ENCODE measurements around the gene ROCK2.

DNA sequence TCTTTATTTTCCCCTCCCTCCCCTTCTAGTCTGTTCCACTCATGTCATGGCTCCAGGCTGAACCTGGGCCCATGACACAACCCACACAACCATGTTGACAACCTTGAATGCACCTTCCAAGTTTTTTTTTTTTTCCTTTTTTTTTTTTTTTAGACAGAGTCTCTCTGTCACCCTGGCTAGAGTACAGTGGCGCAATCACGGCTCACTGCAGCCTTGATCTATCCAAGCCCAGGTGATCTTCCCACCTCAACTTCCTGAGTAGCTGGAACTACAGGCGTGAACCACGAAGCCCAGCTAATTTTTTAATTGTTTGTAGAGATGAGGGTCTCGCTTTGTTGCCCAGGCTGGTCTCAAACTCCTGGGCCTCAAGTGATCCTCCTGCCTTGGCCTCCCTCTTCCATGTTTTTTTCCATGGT, 21.9 kb upstream of the ROCK2 start:
- no peak for TF ChIP-seq POLR2A (IDR thresholded peaks at IDR 0.05)
- TF ChIP-seq, protein P1, sequence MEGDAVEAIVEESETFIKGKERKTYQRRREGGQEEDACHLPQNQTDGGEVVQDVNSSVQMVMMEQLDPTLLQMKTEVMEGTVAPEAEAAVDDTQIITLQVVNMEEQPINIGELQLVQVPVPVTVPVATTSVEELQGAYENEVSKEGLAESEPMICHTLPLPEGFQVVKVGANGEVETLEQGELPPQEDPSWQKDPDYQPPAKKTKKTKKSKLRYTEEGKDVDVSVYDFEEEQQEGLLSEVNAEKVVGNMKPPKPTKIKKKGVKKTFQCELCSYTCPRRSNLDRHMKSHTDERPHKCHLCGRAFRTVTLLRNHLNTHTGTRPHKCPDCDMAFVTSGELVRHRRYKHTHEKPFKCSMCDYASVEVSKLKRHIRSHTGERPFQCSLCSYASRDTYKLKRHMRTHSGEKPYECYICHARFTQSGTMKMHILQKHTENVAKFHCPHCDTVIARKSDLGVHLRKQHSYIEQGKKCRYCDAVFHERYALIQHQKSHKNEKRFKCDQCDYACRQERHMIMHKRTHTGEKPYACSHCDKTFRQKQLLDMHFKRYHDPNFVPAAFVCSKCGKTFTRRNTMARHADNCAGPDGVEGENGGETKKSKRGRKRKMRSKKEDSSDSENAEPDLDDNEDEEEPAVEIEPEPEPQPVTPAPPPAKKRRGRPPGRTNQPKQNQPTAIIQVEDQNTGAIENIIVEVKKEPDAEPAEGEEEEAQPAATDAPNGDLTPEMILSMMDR (IDR thresholded peaks at IDR 0.05) = no peak

Data from Peyer's patch (tissue), 4 donors.